ENCODE data around the gene TCF7L2. TPM values are rescaled to one million over a fixed set of nuclear protein-coding genes. Genes with fewer than 3 reads are reported as not detected.
"Not testable (repeated sequence)": the region's sequence is repeated elsewhere in the genome, so short reads cannot be mapped to it uniquely, and the experiment has no call there.

TCF7L2 gene
- total RNA-seq, 1 donor from 2014 or later = 1.9 TPM

- DNase-seq = no peak
Observed at GRCh38 chr10:113096128-113096996, 146.3 kb downstream of the TCF7L2 start.

GRCh38 chr10:113097036-113097435 is 147.0 kb downstream of the TCF7L2 start:
- no peak for DNase-seq

- no peak for DNase-seq
Observed at GRCh38 chr10:113099431-113100183, 149.6 kb downstream of the TCF7L2 start.

GRCh38 chr10:113100281-113100680 is 150.2 kb downstream of the TCF7L2 start:
- DNase-seq = no peak

GRCh38 chr10:113103131-113103840 is 153.2 kb downstream of the TCF7L2 start:
- DNase-seq = no peak

- DNase-seq = no peak
Observed at GRCh38 chr10:113104047-113104446, 154.0 kb downstream of the TCF7L2 start.

GRCh38 chr10:113108194-113108835 is 158.3 kb downstream of the TCF7L2 start:
- DNase-seq = no peak

GRCh38 chr10:113108948-113109347 is 158.9 kb downstream of the TCF7L2 start:
- DNase-seq = no peak

DNA sequence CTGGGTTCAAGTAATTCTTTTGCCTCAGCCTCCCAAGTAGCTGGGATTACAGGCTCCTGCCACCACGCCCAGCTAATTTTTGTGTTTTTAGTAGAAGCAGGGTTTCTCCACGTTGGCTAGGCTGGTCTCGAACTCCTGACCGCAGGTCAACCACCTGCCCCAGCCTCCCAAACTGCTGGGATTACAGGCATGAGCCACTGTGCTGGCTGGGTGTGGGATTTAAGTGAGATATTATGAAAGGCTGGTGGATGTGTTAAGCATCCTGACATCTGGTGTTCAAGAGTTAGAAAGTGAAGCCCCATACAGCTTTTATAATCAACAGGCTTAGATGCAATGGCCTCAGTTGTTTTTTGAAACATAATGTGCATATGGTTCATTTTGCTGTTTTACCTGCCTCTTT is 159.4 kb downstream of the TCF7L2 start:
- not testable (repeated sequence) for DNase-seq

- DNase-seq = no peak
Observed at GRCh38 chr10:113111260-113111659, 161.2 kb downstream of the TCF7L2 start.

GRCh38 chr10:113111900-113112853 is 162.1 kb downstream of the TCF7L2 start:
- no peak for DNase-seq

GRCh38 chr10:113113241-113113640 is 163.2 kb downstream of the TCF7L2 start:
- DNase-seq = no peak

DNA sequence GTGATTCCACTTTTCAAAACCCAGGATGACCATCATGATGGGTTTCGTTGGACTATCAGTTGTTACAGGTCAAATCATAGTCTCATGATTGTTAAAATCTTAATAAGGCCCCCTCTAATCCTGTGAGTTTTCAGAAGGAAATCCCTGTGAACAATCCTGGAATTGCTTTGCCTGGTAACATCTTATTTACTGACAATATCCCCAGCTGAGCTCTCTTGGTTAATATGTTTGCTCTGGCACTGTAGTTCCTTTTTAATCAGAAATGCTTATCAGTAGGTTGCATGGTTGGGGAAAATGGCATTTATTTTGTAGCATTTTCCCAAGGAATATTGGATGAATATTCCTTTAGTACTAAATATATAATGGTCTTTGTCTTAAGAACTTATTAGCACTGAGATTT is 163.9 kb downstream of the TCF7L2 start:
- no peak for DNase-seq

DNA sequence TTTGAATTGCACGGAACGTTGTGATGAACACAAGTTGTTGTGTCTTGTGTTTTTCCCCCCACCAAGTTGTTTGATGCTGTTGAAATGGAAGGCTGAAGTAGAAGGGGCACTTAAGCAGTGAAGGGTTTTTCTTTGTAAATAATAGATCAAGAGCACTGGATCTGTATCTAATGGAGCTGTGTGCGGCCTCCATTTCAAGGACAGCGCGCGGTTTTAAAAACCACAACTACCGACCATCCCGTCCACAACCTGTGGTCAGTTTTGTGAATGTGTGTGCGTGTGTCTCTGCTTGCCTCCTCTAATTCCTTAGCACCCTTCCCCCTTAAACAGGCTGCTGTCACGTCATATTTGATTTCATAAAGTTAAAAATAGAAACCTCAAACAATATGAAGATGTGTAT is 165.5 kb downstream of the TCF7L2 start:
- no peak for DNase-seq

DNA sequence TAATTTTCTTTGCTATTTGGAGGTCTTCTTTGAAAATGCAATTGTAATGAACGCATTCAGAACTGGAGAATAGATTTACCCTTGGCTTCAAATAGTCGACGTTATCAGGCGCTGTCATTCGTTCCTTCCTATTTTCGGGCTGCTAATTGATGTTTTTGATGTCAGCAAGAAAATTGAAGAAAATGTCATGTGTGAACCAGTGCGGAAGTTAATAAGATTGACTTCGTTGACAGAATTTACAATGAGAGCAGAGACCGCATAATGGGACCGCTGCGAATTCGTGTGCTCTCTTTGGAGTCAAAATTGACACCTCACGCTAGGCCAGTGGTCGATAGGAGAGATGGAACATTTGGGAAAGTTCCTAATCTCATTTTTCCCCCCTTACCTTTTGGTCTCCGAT is 168.8 kb downstream of the TCF7L2 start:
- no peak for DNase-seq

GRCh38 chr10:113119801-113120200 is 169.8 kb downstream of the TCF7L2 start:
- no peak for DNase-seq

DNA sequence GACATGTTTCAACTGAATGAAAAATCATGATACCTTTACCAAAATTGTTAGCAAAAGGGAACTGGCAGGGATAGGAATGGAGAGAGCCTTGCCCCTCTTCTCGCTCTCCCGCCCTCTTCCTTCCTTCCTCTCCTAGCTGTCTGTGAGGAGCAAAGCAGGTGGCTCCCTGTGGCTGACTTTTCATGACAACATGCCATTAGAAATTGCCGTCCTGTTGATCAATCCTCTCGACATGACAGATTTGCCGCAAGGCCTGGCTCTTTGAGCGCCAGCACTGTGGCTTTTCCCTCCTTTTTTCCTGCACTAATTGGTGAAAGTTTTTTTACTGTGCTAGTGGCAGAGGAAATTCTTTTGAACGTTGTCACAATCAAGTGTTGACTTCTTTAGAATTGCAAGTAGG is 171.1 kb downstream of the TCF7L2 start:
- no peak for DNase-seq

GRCh38 chr10:113122947-113123346 is 172.9 kb downstream of the TCF7L2 start:
- no peak for DNase-seq

GRCh38 chr10:113124724-113125123 is 174.7 kb downstream of the TCF7L2 start:
- DNase-seq = no peak

- no peak for DNase-seq
Observed at GRCh38 chr10:113125612-113126011, 175.6 kb downstream of the TCF7L2 start.
